Measurements from ENCODE around the gene RPUSD1.
"Not testable (repeated sequence)": the region's sequence is repeated elsewhere in the genome, so short reads cannot be mapped to it uniquely, and the experiment has no call there.

The RPUSD1 gene

GRCh38 chr16:778447-778846 lies 9.7 kb downstream of the RPUSD1 start:
- TF ChIP-seq CTCF (IDR thresholded peaks at IDR 0.05; ENCODE audit: low read depth, low read length, missing control alignments): no peak
- no peak for DNase-seq
- in situ Hi-C loops (cut with HindIII; ENCODE audit: low pct_ligation_motif_present, low sequenced_read_pairs): no loop called here
- H3K36me3 ChIP-seq (replicated peaks): no peaks in the 10 kb centered on the region
- no peak overlapping the region for H3K4me3 ChIP-seq (ENCODE audit: low read depth, low read length)
- H3K27ac ChIP-seq: no peak overlapping the region
- H3K27me3 ChIP-seq (replicated peaks): no peaks in the 10 kb centered on the region

- Histone ChIP-seq H3K27me3 (replicated peaks) (no peaks in the 10 kb centered on the region), H3K27ac (no peak overlapping the region), H3K4me3 (ENCODE audit: low read depth, low read length) (no peak overlapping the region), H3K36me3 (replicated peaks) (no peaks in the 10 kb centered on the region)
- in situ Hi-C loops (cut with HindIII; ENCODE audit: low pct_ligation_motif_present, low sequenced_read_pairs): no loop called here
- no peak for TF ChIP-seq CTCF (IDR thresholded peaks at IDR 0.05; ENCODE audit: low read depth, low read length, missing control alignments)
- DNase-seq: no peak
Measured at GRCh38 chr16:777826-778225, 10.4 kb downstream of the RPUSD1 start.

- H3K27me3 ChIP-seq (replicated peaks): no peaks in the 10 kb centered on the region
- no peak for DNase-seq
- TF ChIP-seq CTCF (IDR thresholded peaks at IDR 0.05; ENCODE audit: low read depth, low read length, missing control alignments): no peak
- no peak overlapping the region for H3K27ac ChIP-seq
- H3K4me3 ChIP-seq (ENCODE audit: low read depth, low read length): no peak overlapping the region
- in situ Hi-C loops (cut with HindIII; ENCODE audit: low pct_ligation_motif_present, low sequenced_read_pairs): no loop called here
- no peaks in the 10 kb centered on the region for H3K36me3 ChIP-seq (replicated peaks)
Measured at GRCh38 chr16:776824-777223, 11.4 kb downstream of the RPUSD1 start.

- H3K36me3 ChIP-seq (replicated peaks); H3K27ac ChIP-seq; in situ Hi-C loops (cut with HindIII; ENCODE audit: low pct_ligation_motif_present, low sequenced_read_pairs); H3K4me3 ChIP-seq (ENCODE audit: low read depth, low read length); DNase-seq; H3K27me3 ChIP-seq (replicated peaks): not testable (repeated sequence)
Measured at GRCh38 chr16:776298-776697, 11.9 kb downstream of the RPUSD1 start.

GRCh38 chr16:775236-775796 lies 12.9 kb downstream of the RPUSD1 start:
- H3K4me3 ChIP-seq (ENCODE audit: low read depth, low read length): no peak overlapping the region
- no peak for TF ChIP-seq CTCF (IDR thresholded peaks at IDR 0.05; ENCODE audit: low read depth, low read length, missing control alignments)
- no peak for DNase-seq

GRCh38 chr16:774086-775001 lies 13.8 kb downstream of the RPUSD1 start:
- no peak overlapping the region for H3K27ac ChIP-seq
- no peak for DNase-seq
- H3K36me3 ChIP-seq (replicated peaks): no peaks in the 10 kb centered on the region
- H3K27me3 ChIP-seq (replicated peaks): no peaks in the 10 kb centered on the region
- TF ChIP-seq CTCF (IDR thresholded peaks at IDR 0.05; ENCODE audit: low read depth, low read length, missing control alignments): no peak
- H3K4me3 ChIP-seq (ENCODE audit: low read depth, low read length): no peak overlapping the region
- in situ Hi-C loops (cut with HindIII; ENCODE audit: low pct_ligation_motif_present, low sequenced_read_pairs): no loop called here

More at GRCh38 chr16:775236-775796, 12.9 kb downstream of the RPUSD1 start:
- in situ Hi-C loops (cut with HindIII; ENCODE audit: low pct_ligation_motif_present, low sequenced_read_pairs): no loop called here
- Histone ChIP-seq H3K27me3 (replicated peaks) (no peaks in the 10 kb centered on the region), H3K27ac (no peak overlapping the region), H3K36me3 (replicated peaks) (no peaks in the 10 kb centered on the region)

Data from brain microvascular endothelial cell (primary cell).